Measurements from ENCODE around the gene FOXP1.

DNA sequence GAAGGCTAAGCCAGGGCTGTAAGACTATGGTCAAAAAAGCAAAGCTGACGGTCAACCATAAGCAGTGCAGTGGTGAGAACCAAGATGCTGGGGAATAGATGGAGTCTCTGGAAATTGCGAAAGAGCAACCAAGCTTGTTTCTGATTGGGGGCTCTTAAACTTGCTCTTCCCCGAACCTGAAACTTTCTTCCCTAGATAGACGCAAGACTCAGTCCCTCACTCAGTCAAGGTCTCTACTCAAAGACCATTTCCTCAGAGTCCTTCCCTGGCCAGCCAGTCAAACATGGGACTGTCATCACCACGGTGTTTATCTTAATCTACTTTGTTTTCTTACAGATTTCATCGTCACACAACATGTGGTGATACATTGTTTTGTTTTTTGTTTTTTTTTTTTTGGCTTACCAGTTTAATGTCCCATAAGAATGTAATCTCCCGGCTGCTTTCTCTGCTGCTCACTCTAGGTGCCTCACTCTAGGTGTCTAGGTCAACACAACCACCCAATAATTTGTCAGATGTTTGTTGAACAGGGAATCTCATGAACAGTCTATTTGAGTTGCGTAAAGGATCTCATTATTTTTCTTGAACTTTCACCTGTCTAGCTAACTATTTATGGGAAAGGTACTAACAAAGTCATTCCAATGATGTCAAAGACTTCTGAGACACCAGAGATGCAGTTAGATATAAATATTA is 495.4 kb downstream of the FOXP1 start:
- no peak for TF ChIP-seq EZH2 (IDR thresholded peaks at IDR 0.05)
- TF ChIP-seq, protein P1, sequence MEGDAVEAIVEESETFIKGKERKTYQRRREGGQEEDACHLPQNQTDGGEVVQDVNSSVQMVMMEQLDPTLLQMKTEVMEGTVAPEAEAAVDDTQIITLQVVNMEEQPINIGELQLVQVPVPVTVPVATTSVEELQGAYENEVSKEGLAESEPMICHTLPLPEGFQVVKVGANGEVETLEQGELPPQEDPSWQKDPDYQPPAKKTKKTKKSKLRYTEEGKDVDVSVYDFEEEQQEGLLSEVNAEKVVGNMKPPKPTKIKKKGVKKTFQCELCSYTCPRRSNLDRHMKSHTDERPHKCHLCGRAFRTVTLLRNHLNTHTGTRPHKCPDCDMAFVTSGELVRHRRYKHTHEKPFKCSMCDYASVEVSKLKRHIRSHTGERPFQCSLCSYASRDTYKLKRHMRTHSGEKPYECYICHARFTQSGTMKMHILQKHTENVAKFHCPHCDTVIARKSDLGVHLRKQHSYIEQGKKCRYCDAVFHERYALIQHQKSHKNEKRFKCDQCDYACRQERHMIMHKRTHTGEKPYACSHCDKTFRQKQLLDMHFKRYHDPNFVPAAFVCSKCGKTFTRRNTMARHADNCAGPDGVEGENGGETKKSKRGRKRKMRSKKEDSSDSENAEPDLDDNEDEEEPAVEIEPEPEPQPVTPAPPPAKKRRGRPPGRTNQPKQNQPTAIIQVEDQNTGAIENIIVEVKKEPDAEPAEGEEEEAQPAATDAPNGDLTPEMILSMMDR (IDR thresholded peaks at IDR 0.05) = no peak

Data from neural progenitor cell (in vitro differentiated cells).